HG02885 (cell line): ENCODE measurements around the gene UNC45A.
A peak's percentile ranks its signal among the peaks of the same experiment; 100 is the strongest.
"Not testable (repeated sequence)": the region's sequence is repeated elsewhere in the genome, so short reads cannot be mapped to it uniquely, and the experiment has no call there.

Experiments
- ATAC-seq: cut with Tn5 transposase; IDR thresholded peaks from one replicate; pipeline ENCODE4 v1.9.1; 2021; ENCODE audit warnings: mild to moderate bottlenecking; ENCODE audit not compliant: unreplicated experiment, poor library complexity

UNC45A gene

DNA sequence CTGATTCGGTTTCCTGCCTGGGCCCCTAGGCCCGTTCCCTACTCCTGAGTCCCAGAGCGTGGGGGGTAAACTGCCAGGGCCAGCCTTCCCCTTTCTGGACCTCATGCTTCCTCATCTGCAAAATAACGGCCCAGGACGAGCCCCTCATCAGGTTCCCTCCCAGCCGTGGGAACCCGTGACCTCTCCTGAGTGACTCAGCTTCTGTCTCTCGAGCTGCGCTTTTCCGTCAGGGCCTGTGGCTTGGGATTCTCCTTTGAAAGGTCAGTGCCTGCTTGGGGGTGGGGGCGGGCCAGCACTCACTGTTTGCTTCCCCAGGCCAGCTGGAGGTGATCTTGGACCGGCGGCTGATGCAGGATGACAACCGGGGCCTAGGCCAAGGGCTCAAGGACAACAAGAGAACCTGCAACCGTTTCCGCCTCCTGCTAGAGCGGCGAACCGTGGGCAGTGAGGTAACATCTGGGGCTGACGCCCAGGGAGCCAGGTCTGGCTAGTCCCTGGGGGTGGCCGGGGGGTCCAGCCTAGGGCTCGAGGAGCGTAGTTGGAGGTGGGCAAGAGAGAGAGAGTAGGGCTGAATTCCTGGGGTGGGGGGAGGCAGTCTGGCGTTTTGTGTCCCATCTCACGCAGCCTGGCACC, 19.2 kb upstream of the UNC45A start:
- ATAC-seq = no peak

DNA sequence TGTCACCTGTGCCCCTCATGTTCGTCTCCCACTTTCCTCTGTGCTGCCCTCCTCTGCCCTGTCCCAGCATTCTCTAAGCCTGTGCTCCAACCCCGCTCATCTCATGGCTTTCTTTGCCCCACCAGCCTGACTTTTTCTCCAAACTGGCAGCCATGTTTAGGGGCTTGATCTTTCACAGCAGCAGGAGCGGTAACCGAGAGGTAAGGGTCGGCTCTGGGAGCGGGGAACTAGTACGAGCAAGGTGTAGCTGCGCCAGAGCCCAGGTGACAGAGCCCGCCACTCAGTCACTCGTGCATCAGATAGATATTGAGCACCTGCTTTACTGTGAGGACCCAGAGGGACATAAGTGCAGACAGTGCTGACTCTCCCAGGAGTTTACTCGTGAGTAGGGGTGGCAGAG, 18.6 kb upstream of the UNC45A start:
- no peak for ATAC-seq

DNA sequence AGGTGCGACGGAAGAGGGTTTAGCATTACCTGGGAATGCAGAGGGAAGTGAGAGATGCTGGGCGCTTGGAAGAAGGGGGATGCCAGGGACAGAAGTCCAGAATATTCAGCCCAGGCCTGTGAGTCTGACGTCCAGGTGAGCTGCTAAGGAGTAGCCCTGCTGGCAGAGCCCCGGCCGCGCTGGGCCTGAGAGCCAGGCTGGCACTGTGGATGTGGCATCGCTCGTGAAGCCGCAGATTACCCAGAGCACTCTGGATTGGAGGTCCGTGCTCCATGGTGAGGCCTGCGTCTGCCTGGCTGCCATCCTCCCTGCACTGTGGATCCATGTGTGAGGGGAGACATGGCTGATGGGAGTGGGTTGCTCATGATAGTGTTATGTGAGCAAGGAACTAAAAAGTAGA, 17.5 kb upstream of the UNC45A start:
- no peak for ATAC-seq

GRCh38 chr15:90918034-90918788, 16.9 kb upstream of the UNC45A start:
- no peak for ATAC-seq

DNA sequence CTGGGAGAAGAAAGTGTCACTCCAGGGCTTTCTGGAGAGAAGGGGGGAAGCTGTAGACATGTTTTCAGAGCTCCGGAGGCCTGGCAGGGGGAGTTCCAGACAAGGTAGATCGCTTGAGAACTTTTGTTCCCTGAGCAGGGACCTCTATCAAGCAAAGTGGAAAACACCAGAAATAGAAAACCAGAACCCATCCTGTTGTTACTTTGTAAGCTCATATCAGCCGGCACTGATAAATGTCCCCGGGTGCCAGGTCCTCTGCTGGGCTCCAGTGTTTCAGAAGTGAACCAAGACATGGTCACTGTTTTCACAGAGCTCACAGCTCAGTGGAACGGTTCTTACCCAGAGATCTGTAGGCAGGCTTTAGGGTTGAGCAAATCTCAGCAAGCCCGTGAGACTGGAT, 16.2 kb upstream of the UNC45A start:
- no peak for ATAC-seq

- ATAC-seq = no peak
Measured at GRCh38 chr15:90921887-90922286, 13.2 kb upstream of the UNC45A start.

DNA sequence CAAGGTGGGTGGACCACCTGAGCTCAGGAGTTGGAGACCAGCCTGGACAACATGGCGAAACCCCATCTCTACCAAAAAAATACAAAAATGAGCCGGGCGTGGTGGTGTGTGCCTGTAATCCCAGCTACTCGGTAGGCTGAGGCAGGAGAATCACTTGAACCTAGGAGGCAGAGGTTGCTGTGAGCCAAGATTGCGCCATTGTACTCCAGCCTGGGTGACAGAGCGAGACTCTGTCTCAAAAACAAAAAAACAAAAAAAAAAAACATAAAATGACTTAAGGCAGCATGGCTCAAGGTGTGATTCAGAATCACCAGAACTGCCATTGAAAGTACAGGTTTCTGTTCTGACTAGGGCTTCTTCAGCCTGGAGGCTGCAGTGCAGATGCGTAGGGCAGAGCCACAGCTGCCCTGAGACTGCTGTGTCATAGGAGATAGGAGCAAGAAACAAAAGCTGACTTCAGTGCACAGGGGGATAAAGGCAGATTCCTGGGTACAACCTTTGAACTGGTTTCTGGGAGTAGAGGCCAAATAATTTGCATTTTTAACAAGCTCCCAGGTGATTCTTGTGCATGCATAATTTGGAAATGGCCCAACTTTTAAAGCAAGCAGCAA, 12.3 kb upstream of the UNC45A start:
- ATAC-seq = peak; percentile 73

DNA sequence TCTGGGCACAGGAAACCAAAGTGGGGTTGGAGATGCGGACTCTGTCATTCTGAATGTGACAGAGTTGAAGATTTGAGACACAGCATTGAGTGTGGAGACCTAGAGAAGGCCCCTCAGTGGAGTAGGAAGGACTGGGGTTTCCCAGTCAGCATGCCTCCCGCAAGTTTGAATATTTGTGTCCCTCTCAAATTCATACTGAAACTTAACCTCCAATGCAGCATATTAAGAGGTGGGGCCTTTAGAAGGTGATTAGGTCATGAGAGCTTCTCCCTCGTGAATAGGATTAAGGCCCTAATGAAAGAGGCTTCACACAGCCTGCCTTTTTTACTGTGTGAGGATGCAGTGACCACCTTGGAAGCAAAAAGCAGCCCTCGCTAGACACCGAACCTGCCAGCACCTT, 10.7 kb upstream of the UNC45A start:
- peak; percentile 84 for ATAC-seq

GRCh38 chr15:90926766-90927165, 8.3 kb upstream of the UNC45A start:
- not testable (repeated sequence) for ATAC-seq

DNA sequence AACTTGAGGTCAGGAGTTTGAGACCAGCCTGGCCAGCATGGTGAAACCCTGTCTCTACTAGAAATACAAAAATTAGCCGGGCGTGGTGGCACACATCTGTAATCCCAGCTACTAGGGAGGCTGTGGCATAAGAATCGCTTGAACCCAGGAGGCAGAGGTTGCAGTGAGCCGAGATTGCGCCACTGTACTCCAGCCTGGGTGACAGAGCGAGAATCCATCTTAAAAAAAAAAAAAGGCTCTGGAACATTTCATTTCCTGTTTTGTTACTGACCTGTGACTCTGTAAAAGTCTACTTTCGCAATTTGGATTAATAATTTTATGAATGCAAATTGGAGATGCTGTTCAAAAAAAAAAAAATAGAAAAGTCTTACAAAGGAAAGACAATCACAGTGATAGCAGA, 7.0 kb upstream of the UNC45A start:
- not testable (repeated sequence) for ATAC-seq

DNA sequence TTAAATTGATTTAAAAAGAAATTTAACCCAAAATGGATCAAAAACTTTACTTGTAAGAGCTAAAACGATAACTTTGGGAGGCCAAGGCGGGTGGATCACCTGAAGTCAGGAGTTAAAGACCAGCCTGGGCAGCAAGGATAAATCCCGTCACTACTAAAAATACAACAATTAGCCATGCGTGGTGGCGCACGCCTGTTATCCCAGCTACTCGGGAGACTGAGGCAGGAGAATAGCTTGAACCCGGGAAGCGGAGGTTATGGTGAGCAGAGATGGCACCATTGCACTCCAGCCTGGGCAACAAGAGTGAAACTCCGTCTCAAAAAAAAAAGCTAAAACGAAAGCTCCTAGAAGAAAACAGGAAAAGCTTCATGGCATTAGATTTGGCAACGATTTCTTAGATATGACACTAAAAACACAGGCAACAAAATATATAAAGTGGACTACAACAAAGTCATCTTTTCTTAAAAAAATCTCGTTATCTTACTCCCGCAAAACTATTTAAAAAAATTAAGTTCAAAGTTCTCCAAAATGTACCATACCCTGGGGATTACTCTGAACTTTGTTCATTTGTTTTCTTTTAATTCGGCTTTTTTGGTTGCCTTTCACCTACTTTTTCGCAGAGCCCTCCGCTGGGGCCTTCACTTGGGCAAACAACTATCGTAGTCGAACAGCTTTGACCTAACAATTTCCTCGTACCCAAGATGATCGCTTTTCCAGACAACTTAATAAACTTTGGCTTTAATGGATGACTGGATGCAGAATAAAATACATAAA, 5.7 kb upstream of the UNC45A start:
- no peak for ATAC-seq

DNA sequence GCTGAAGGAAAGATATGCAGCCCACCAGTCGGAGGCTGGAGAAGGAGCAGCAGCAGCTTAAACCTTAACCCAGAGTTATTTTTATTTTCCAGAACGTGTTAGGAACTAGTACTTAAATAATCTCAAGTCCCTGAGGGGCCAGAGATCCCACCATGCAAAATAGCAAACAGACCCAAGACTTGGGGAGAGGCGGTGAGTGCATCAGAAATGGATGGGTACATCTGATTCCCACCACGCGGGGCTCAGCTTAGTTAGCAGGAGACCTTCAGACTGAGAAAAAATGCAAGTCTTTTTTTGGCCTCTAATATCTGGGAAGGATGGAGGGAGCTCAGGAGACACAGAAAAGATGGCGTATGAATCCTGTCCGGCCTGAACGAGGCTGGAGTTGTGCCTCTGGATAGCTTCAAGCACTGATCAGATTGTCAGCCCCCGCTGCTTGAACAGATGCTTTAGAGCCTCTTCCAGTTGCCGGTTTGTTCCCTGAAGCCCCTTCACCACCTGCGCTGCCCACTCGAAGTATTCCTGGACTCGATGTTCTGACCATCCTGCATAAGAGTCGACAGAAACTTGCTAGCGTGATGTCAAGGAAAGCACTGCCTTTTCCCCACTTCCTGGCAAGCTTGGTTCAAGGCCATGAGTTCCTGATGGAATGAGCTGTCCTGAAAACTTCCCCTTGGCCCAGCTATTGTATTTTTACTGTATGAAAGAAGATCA, 4.1 kb upstream of the UNC45A start:
- ATAC-seq = no peak

DNA sequence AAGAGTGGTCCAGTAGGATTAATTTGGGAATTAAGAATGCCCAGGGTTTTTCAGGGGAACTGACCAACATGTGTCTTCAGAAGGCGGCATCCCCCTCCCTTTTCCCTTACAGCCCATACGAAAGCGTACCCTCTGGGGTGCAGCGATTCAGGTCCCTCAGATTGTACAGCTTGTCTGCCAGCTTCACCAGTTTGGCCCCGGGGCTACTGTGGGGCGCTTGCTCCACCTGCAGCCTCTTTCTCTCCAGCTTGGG, 3.6 kb upstream of the UNC45A start:
- no peak for ATAC-seq

DNA sequence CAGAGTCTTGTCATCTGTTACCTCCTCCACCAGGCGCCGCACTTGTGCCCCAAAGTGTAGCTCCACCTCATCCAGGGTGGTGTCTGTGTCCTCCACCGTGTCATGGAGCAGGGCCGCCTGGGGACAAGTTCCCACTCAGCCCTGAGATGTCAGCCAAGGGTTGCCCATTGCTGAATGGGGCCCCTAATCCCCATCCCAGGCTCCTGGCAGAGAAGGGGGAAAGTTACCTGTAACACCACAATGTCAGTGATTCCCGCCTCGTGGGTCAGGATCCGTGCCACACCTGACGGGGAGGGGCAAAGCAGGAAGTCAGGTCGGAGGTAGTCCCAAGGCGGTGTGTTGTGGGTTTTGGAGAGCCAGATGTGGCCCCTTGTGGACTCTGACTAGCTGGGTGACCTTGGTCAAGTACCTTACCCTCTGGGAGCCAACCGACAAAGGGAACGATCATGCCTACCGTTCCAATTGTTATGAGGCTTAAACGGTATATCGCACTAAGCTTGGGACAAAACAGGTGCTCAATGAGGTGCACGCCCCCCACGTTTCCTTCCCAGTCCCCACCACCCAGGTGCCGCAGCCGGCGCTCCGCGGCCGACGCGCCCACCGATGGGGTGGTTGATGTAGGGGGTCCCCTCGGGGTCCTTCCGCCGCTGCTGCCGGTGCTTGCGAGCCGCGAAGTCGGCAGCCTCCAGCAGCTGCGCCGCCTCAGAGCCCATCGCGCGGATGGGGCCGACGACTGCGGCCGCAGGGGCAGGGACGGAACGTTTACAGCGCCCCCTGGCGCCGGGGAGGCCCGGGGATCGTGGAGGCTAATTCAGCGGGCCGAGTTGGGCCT, 3.0 kb upstream of the UNC45A start, which contains the start of gene HDDC3:
HDDC3 (minus strand) TSS at position 722 of the 832 bp plus-strand sequence; CDS start at position 713, 9 bp downstream.
- peak; percentile 48 for ATAC-seq

DNA sequence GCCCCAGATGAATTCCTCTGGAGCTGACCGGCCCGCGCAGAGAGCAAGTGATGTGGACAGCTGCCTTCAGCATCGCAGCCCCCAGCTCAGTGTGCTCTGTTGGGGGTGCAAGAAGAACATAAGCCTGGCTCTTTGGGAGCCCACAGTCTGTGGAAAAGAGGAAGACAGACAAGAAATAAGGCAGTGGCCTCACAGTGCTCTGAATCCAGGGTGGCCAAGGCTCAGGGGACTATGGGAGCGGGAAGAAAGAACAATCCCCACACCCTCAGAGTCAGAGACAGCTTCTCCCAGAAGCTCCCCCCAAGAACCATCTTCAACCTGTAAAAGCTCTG, 2.5 kb upstream of the UNC45A start:
- no peak for ATAC-seq

- ATAC-seq = no peak
Measured at GRCh38 chr15:90933301-90933700, 1.8 kb upstream of the UNC45A start.

DNA sequence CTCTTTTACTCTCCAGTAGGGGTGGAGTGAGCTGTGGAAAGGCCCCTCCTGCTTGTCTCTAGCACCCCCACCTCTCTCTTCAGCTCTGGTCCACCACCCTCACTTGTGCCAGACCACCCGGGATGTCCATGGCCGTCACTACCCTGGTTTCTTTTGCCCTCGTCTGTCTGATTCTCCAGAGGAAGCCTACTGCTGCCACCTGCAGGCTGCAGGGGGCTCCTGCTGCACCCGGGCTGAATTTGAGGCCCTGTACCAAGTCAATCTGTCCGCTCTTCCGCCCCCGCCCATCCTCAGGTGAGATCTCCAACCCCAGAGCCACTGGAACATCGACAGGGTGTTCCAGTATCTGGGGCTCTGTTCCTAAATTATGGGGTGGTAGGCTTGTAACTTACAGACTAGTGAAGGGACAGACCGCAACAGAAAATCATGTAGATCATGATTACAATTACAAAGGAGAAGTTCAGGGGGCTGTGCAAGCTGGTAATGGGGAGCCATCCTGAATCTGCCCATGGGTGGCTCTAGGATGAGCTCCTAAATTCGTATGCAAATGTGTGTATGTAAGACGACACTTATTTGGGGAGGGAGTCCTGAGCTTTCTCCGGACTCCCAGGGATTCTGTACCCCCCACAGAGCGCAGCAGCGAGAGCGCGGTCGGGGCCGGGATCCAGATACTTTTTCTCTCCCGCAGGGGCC, 683 bp upstream of the UNC45A start:
- ATAC-seq = peak; percentile 34

- ATAC-seq = no peak
Measured at GRCh38 chr15:90936823-90937222, 1.7 kb downstream of the UNC45A start.

DNA sequence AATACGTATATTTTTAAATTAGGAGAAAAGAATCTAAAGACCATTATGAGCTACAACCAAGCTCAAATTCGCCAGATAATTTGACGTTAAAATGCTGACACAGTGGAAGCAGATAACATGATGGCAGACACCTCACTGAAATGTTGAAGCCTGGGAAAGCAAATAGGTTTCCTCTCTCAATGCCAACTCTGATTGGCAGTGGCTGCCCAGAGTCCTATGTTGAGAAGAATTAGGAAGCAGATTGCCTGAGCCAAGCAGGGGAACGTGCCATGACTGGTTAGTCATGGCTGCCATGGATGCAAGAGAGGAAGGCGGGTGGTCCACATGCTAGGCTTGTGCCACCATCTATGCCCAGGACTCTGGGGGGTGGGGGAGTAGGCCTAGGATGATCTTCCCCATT, 3.2 kb downstream of the UNC45A start:
- no peak for ATAC-seq
